K562 (cell line): ENCODE data around the gene CREG1. TPM values are rescaled to one million over a fixed set of nuclear protein-coding genes. Genes with fewer than 3 reads are reported as not detected.

Source experiments
- CBFA2T3 ChIP-seq: fragments of 450-650 bp; IDR thresholded peaks from 2 replicates; pipeline ENCODE4 v1.6.1; 2017
- CHD4 ChIP-seq: fragments of 200-600 bp; sonication (generic); IDR thresholded peaks from 3 replicates; pipeline ENCODE4 v1.6.1; 2012; ENCODE audit warnings: low read depth, mild to moderate bottlenecking, mixed read lengths, low read length, inconsistent platforms; ENCODE audit not compliant: insufficient read depth, insufficient replicate concordance, poor library complexity, severe bottlenecking
- CREB1 ChIP-seq, 2 experiments: sonication (generic) in 1 of 2; formaldehyde crosslinking in 1 of 2; IDR thresholded peaks; 2 replicates each; pipeline versions ENCODE4 v1.6.1 to v1.8.0; 2012 to 2022; ENCODE audit warnings: inconsistent platforms in 1 of 2, mild to moderate bottlenecking in 1 of 2, missing genetic modification reagents in 1 of 2, moderate library complexity in 1 of 2
- DMBX1 ChIP-seq: fragments of 250-450 bp; sonication (Bioruptor Pico); IDR thresholded peaks from 2 replicates; pipeline ENCODE4 v1.8.0; 2022; ENCODE audit warnings: inconsistent platforms, mild to moderate bottlenecking, moderate library complexity, borderline replicate concordance
- DPF2 ChIP-seq: fragments of 450-650 bp; IDR thresholded peaks from 2 replicates; pipeline ENCODE4 v1.6.1; 2016
- FOXM1 ChIP-seq, 2 experiments: fragments of 450-650 bp in 1 of 2; sonication (generic) in 1 of 2; formaldehyde crosslinking in 1 of 2; IDR thresholded peaks; 2 replicates each; pipeline versions ENCODE4 v1.6.1 to v1.9.0; 2017 to 2022; ENCODE audit warnings: low read depth in 2 of 2, mild to moderate bottlenecking in 2 of 2, missing genetic modification reagents in 1 of 2, moderate library complexity in 1 of 2
- HEY1 ChIP-seq: fragments of 250-450 bp; sonication (Bioruptor Pico); IDR thresholded peaks from 2 replicates; pipeline ENCODE4 v1.5.0; 2020; ENCODE audit warnings: mild to moderate bottlenecking, moderate library complexity, borderline replicate concordance
- IRF9 ChIP-seq: fragments of 450-650 bp; IDR thresholded peaks from 2 replicates; pipeline ENCODE4 v1.6.1; 2016; ENCODE audit warnings: missing biosample characterization, missing genetic modification characterization
- KAT2B ChIP-seq: IDR thresholded peaks from one replicate; pipeline ENCODE4 v1.6.1; 2012; ENCODE audit warnings: low read depth, mild to moderate bottlenecking, control low read depth, inconsistent platforms, low read length, moderate library complexity
- MAFK ChIP-seq: IDR thresholded peaks from 2 replicates; pipeline ENCODE4 v1.6.1; 2011; ENCODE audit warnings: low read length, improper control_type of control experiment
- MBD2 ChIP-seq: sonication (generic); IDR thresholded peaks from 2 replicates; pipeline ENCODE4 v1.6.1; 2016; ENCODE audit warnings: low read depth, borderline replicate concordance
- MYBL2 ChIP-seq, 2 experiments: fragments of 450-650 bp in 1 of 2; sonication (generic) in 1 of 2; formaldehyde crosslinking in 1 of 2; IDR thresholded peaks; 2 replicates each; pipeline versions ENCODE4 v1.6.1 to v1.8.1; 2017 to 2022; ENCODE audit warnings: borderline replicate concordance in 1 of 2, inconsistent platforms in 1 of 2, low read depth in 1 of 2, mild to moderate bottlenecking in 1 of 2, missing genetic modification reagents in 1 of 2, moderate library complexity in 1 of 2
- NR2C2 ChIP-seq, 2 experiments: fragments of 200-800 bp in 1 of 2; sonication (Bioruptor generic) in 1 of 2; sonication (generic) in 1 of 2; formaldehyde crosslinking in 1 of 2; IDR thresholded peaks; 2 replicates each; pipeline versions ENCODE4 v1.6.1 to v1.8.0; 2016 to 2022; ENCODE audit warnings: mild to moderate bottlenecking in 1 of 2, missing compliant biosample characterization in 1 of 2, missing genetic modification characterization in 1 of 2, missing genetic modification reagents in 1 of 2
- NR2F6 ChIP-seq: fragments of 450-650 bp; formaldehyde crosslinking; IDR thresholded peaks from 2 replicates; pipeline ENCODE4 v1.4.0; 2020; ENCODE audit warnings: mild to moderate bottlenecking
- PHF8 ChIP-seq: fragments of 200-600 bp; sonication (generic); IDR thresholded peaks from 2 replicates; pipeline ENCODE4 v1.6.1; 2012; ENCODE audit warnings: mixed run types, mild to moderate bottlenecking, inconsistent platforms, low read length, moderate library complexity, borderline replicate concordance
- RNF2 ChIP-seq: sonication (generic); IDR thresholded peaks from 2 replicates; pipeline ENCODE4 v1.6.1; 2016
- TBP ChIP-seq: optimal IDR thresholded peaks from 2 replicates; pipeline ENCODE3; 2011; ENCODE audit warnings: low read depth, low read length, improper control_type of control experiment
- TEAD4 ChIP-seq, 2 experiments: sonication (generic) in 1 of 2; formaldehyde crosslinking in 1 of 2; IDR thresholded peaks; 2 replicates each; pipeline versions ENCODE4 v1.6.1 to v1.8.0; 2012 to 2022; ENCODE audit warnings: borderline replicate concordance in 1 of 2, inconsistent platforms in 1 of 2, low read length in 1 of 2, mild to moderate bottlenecking in 1 of 2, missing genetic modification reagents in 1 of 2
- ZBED1 ChIP-seq: IDR thresholded peaks from 2 replicates; pipeline ENCODE4 v1.6.1; 2014
- ZEB2 ChIP-seq: fragments of 450-650 bp; IDR thresholded peaks from 2 replicates; pipeline ENCODE4 v1.6.1; 2016
- ZFP30 ChIP-seq: fragments of 250-450 bp; sonication (Bioruptor Pico); IDR thresholded peaks from 2 replicates; pipeline ENCODE4 v1.8.0; 2022; ENCODE audit warnings: moderate library complexity, mild to moderate bottlenecking, inconsistent platforms, borderline replicate concordance
- ZNF140 ChIP-seq: fragments of 250-450 bp; sonication (Bioruptor Pico); IDR thresholded peaks from 2 replicates; pipeline ENCODE4 v1.8.0; 2021; ENCODE audit warnings: moderate library complexity, mild to moderate bottlenecking, inconsistent platforms
- ZNF408 ChIP-seq: fragments of 250-450 bp; sonication (Bioruptor Pico); IDR thresholded peaks from 2 replicates; pipeline ENCODE4 v1.4.0; 2020; ENCODE audit warnings: low read depth, mild to moderate bottlenecking, moderate library complexity
- ZZZ3 ChIP-seq: fragments of 450-650 bp; IDR thresholded peaks from 2 replicates; pipeline ENCODE4 v1.6.1; 2016; ENCODE audit warnings: antibody characterized with exemption, mild to moderate bottlenecking, moderate library complexity
- polyA plus RNA-seq, 8 experiments: library from polyadenylated mRNA; depleted of rRNA in 4 of 8; stranded (reverse) in 5 of 8; unstranded in 3 of 8; fragments of >200 nt; fragmentation: Nextera tagmentation in 2 of 8; fragmentation: Illumina TruSeq in 1 of 8; extraction: Ambion mirVana in 2 of 8; extraction: Trizol in 1 of 8; gene quantifications; 2 replicates each; pipeline versions ENCODE4 v1.2.1 to v1.2.3, GENCODE V29; 2011 to 2014; ENCODE audit warnings: inconsistent platforms in 1 of 8, missing spikeins in 1 of 8
- total RNA-seq, 7 experiments: library from RNA; depleted of rRNA in 6 of 7; stranded (reverse); fragments of >200 nt in 6 of 7; fragmentation: Illumina TruSeq in 2 of 7; extraction: Trizol in 2 of 7; gene quantifications; 2 replicates each; pipeline versions ENCODE4 v1.2.1 to v1.2.3, GENCODE V29; 2011 to 2021; ENCODE audit warnings: low replicate concordance in 1 of 7
- TF ChIP-seq, protein P1 (sequence below), 2 experiments: fragments of 450-650 bp; IDR thresholded peaks; 2 replicates each; pipeline ENCODE4 v1.6.1; 2016

Gene CREG1
- total and polyA plus RNA-seq, 9 of the 15 experiments (the other 6 are each of a cell fraction or from before 2014, with no cell fraction given), result 45.7 to 272 (median 161) TPM

GRCh38 chr1:167599957-167600581 is 46.5 kb upstream of the CREG1 start (continued):
- TF ChIP-seq MYBL2 (IDR thresholded peaks at IDR 0.05; ENCODE audit: low read depth) (no peak), MYBL2 (CRISPR knock-in tag; IDR thresholded peaks at IDR 0.05; ENCODE audit: borderline replicate concordance) (no peak), DPF2 (0 out of 2 replicates have a peak, but pooled peaks have one; percentile 58), ZNF140 (CRISPR knock-in tag) (no peak), NR2F6 (CRISPR knock-in tag) (0 out of 2 replicates have a peak, but pooled peaks have one; percentile 13), FOXM1 (IDR thresholded peaks at IDR 0.05; ENCODE audit: low read depth) (0 out of 2 replicates have a peak, but pooled peaks have one; percentile 9), FOXM1 (CRISPR knock-in tag; IDR thresholded peaks at IDR 0.05; ENCODE audit: low read depth) (no peak), NR2C2 (CRISPR knock-in tag; IDR thresholded peaks at IDR 0.05) (no peak), NR2C2 (tag; IDR thresholded peaks at IDR 0.05) (no peak; the same call in 1 of the 2 replicates), ZBED1 (no peak), DMBX1 (no peak), ZNF408 (CRISPR knock-in tag) (no peak), MAFK (peak; percentile 21; the same call in 1 of the 2 replicates), PHF8 (no peak), IRF9 (tag) (no peak), RNF2 (peak; percentile 48; the same call in 1 of the 2 replicates), TEAD4 (IDR thresholded peaks at IDR 0.05; ENCODE audit: low read length) (peak; percentile 51; the same call in 1 of the 2 replicates), TEAD4 (CRISPR knock-in tag; IDR thresholded peaks at IDR 0.05; ENCODE audit: borderline replicate concordance) (no peak), CHD4 (no peak), CBFA2T3 (no peak), CREB1 (IDR thresholded peaks at IDR 0.05) (no peak), CREB1 (CRISPR knock-in tag; IDR thresholded peaks at IDR 0.05) (no peak), ZFP30 (CRISPR knock-in tag) (no peak), HEY1 (CRISPR knock-in tag) (no peak), ZZZ3 (no peak), MBD2 (no peak), ZEB2 (0 out of 2 replicates have a peak, but pooled peaks have one; percentile 15), TBP (peak; percentile 15), KAT2B (no peak)
- TF ChIP-seq, protein P1, sequence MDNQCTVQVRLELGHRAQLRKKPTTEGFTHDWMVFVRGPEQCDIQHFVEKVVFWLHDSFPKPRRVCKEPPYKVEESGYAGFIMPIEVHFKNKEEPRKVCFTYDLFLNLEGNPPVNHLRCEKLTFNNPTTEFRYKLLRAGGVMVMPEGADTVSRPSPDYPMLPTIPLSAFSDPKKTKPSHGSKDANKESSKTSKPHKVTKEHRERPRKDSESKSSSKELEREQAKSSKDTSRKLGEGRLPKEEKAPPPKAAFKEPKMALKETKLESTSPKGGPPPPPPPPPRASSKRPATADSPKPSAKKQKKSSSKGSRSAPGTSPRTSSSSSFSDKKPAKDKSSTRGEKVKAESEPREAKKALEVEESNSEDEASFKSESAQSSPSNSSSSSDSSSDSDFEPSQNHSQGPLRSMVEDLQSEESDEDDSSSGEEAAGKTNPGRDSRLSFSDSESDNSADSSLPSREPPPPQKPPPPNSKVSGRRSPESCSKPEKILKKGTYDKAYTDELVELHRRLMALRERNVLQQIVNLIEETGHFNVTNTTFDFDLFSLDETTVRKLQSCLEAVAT (IDR thresholded peaks at IDR 0.05), result peak in 1 of 2 experiments; percentile 40; a peak in 1 of 4 replicates
